Activated CD8-positive, alpha-beta memory T cell treated with anti-CD3 and anti-CD28 coated beads for 24 hours (primary cell): Measurements from ENCODE around the gene RAB3A.

ENCODE experiments used
- DNase-seq: peaks from one replicate; pipeline ENCODE4 v3.0.0-alpha.2; 2020

RAB3A gene

GRCh38 chr19:18147396-18147795 lies 56.4 kb downstream of the RAB3A start:
- DNase-seq: no peak
